Central memory CD8-positive, alpha-beta T cell (primary cell): ENCODE results near the gene CHSY1.
A peak's percentile ranks its signal among the peaks of the same experiment; 100 is the strongest.

Experiments used
- ATAC-seq: fragments of 150-1000 bp; cut with Tn5 transposase; replicated peaks from 2 replicates; pipeline ENCODE4 v1.10.0; 2022; ENCODE audit warnings: mild to moderate bottlenecking, moderate FRiP score, moderate number of reproducible peaks; ENCODE audit not compliant: poor library complexity, severe bottlenecking; ENCODE audit errors: extremely low read depth
- DNase-seq, 2 donors: peaks; one replicate each; pipeline ENCODE4 v3.0.0; 2021; ENCODE audit warnings: low spot score in 2 of 2
- H3K27ac Mint-ChIP-seq: one replicate; pipeline ENCODE4 v1.8.0; 2022; ENCODE audit warnings: low read depth, mild to moderate bottlenecking, moderate library complexity, mixed read lengths
- H3K27me3 Mint-ChIP-seq: one replicate; pipeline ENCODE4 v1.8.0; 2022; ENCODE audit warnings: mixed read lengths
- H3K36me3 Mint-ChIP-seq: one replicate; pipeline ENCODE4 v1.8.0; 2022; ENCODE audit warnings: mild to moderate bottlenecking, moderate library complexity, mixed read lengths; ENCODE audit not compliant: insufficient read depth
- H3K4me1 Mint-ChIP-seq: one replicate; pipeline ENCODE4 v1.8.0; 2022; ENCODE audit warnings: mixed read lengths
- H3K4me3 Mint-ChIP-seq: one replicate; pipeline ENCODE4 v1.8.0; 2022; ENCODE audit warnings: mild to moderate bottlenecking, moderate library complexity, mixed read lengths
- H3K9me3 Mint-ChIP-seq: one replicate; pipeline ENCODE4 v1.8.0; 2022; ENCODE audit warnings: mixed read lengths

CHSY1 gene

DNA sequence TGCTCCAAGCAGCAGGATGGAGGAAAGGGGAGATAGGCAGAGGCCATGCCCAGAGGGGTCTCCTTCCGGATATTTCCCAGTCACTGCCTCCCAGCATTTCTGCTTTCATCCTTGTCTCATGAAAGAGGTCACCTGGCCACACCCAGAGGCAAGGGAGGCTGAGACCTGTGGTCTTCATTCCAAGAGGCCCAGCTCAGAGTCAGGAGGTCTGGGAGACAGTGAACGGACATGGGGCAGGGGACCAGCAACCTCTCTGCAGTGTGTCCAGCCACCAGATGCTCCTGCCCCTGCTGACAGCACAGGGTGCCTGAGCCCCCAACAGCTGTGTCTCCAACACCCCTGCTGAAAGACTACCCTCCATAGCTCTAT is 111.2 kb downstream of the CHSY1 start:
- H3K27ac Mint-ChIP-seq = no peak overlapping the region
- peaks cover 2% of the 10 kb centered on the region for H3K36me3 Mint-ChIP-seq
- DNase-seq (no peak), ATAC-seq (no peak)
- H3K9me3 Mint-ChIP-seq = no peaks in the 10 kb centered on the region
- peaks cover 18% of the 10 kb centered on the region for H3K4me1 Mint-ChIP-seq
- H3K4me3 Mint-ChIP-seq = no peak overlapping the region
- no peaks in the 10 kb centered on the region for H3K27me3 Mint-ChIP-seq

DNA sequence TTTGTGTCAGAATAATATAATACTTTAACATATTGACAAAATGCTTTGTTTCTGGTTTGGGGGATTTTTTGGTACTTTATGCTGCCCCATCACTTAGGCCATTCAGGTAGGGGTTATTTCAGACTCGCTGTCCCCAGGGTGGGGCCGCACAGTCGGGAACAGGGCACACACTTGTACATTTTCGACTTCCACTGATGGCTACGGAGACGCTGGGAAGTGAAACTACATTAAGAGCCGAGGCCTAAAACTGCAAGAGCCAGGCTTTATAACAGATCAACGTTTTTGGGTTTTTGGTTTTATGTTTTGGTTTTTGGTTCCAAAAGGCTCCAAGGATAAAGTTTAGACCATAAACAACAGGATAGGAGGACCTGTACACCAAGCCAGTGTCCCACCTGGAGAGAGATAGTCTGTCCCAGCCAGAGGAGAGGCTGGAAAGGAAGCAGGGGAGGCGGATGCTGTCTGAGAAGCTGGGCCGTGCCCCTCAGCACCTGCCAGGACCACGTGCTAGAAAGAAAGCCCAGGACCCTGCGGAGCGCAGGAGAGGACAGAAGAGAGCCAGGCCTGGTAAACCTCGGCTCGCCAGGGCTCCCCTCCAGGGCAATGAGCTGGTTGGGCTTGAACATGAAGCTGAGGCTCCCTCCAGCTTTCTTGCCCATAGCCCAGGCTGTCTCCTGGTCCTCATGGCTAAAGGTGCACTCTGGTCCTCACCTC is 111.7 kb downstream of the CHSY1 start:
- Mint-ChIP-seq H3K27ac (no peak overlapping the region), H3K4me3 (no peak overlapping the region), H3K27me3 (no peaks in the 10 kb centered on the region), H3K9me3 (no peaks in the 10 kb centered on the region), H3K36me3 (peaks cover 4% of the 10 kb centered on the region), H3K4me1 (peaks cover 23% of the 10 kb centered on the region)
- DNase-seq (no peak), ATAC-seq (no peak)

DNA sequence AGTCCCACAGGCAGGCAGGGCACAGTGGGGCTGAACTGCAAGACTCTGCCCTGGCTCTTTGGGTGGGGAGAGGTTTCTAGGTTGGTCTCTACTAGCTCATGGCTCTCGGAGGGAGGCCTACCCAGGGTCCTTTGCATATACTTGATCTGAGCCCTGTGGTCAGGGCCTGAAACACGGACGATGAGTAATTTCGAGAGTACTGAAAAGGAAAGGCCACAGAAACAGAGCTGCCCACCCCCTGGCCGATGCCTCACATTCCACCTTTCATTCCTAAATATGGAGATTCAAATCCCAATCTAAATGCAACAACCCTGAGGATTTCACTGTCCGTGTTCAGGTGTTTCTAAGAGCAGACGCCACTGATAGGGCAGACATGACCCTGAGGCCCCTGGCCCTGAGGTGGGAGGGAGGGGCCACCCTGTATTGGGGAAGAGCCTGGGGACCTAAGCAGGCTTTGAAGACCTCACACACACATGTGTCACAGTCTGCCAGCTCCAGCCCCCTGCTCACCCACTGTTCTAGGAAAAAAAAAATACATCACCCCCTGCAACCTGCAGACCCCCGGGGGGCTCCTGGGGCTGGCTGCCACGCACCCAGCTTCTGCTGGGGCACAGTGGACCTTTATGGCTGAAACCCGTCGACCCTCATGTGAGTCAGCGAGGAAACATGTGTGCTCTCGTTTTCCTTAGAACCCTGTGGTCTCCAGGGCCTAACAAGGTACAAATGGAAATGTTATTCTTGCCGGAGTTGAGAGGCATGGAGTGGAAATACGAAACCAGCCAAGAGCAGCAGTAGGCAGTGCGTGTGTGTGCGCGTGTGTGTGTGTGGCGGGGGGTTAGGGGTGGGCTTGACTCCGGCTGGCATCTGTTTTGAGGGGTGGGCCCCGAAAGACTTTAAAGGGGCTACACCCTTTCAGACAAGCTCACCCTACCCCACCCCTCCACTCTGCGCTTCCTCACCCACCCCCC is 112.7 kb downstream of the CHSY1 start:
- H3K4me1 Mint-ChIP-seq = peaks cover 23% of the 10 kb centered on the region
- ATAC-seq (no peak), DNase-seq (no peak)
- no peak overlapping the region for H3K4me3 Mint-ChIP-seq
- H3K9me3 Mint-ChIP-seq = no peaks in the 10 kb centered on the region
- H3K36me3 Mint-ChIP-seq = peaks cover 4% of the 10 kb centered on the region
- H3K27me3 Mint-ChIP-seq = no peaks in the 10 kb centered on the region
- H3K27ac Mint-ChIP-seq = no peak overlapping the region

DNA sequence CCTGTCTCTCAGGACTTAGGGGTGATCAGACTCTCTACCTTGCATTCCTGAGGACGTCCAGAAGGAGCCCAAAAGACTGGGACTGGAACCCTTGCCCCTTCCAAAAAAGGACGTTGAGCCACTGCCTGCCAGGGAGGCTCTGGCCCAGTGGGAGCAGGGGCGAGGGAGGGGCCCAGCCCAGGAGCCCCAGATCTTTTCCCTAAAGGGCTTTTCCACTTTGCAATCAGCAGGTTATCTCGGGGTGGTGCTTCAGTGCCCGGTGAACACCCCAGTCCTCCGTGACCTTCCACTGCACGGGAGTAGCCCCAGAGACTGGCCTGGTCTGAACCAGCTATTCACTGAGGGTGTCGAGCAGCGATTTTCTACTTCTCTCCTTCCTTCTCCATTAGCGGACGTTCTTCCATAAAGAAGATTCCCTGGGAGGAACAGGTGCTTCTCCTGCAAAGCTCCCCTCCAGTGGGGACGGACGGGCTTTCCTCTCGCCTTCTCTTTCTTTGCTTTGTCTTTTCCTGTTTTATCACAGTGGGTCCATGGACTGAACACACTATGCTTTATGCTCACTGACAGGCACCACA is 113.7 kb downstream of the CHSY1 start:
- H3K4me1 Mint-ChIP-seq = peaks cover 23% of the 10 kb centered on the region
- H3K9me3 Mint-ChIP-seq = no peaks in the 10 kb centered on the region
- ATAC-seq (no peak), DNase-seq (no peak)
- peaks cover 4% of the 10 kb centered on the region for H3K36me3 Mint-ChIP-seq
- no peak overlapping the region for H3K4me3 Mint-ChIP-seq
- no peaks in the 10 kb centered on the region for H3K27me3 Mint-ChIP-seq
- H3K27ac Mint-ChIP-seq = no peak overlapping the region

DNA sequence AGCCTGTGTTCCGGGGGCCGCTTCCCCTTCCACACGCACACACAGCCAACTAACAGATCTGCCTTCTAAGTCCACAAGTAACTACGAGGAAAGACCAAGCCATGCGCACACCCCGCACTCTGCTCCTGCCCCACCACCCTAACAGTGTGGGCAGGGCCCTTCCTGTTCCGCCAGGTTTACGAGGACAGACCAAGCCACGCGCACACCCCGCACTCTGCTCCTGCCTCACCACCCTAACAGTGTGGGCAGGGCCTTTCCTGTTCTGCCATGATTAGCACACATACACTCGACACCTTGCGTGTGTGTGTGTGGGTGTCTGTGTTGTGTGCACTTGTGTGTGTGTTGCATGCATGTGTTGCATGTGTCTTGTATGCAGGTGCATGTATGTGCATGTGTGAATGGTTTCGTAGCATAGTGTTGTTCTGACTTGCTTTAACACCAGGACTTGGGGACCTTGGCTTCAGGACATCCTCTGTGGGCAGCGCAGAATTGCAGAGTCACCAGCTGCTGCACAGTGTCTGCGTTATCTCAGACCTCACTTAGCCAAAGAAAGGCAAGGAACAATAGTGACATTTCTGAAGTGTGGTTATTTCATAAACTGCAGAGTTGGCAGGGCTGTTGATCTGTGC is 114.4 kb downstream of the CHSY1 start:
- H3K4me3 Mint-ChIP-seq = no peak overlapping the region
- peaks cover 4% of the 10 kb centered on the region for H3K36me3 Mint-ChIP-seq
- ATAC-seq = peak; percentile 46
- no peaks in the 10 kb centered on the region for H3K9me3 Mint-ChIP-seq
- H3K27ac Mint-ChIP-seq = peak overlapping the region; percentile 22
- H3K27me3 Mint-ChIP-seq = no peaks in the 10 kb centered on the region
- DNase-seq = no peak
- peaks cover 23% of the 10 kb centered on the region for H3K4me1 Mint-ChIP-seq

DNA sequence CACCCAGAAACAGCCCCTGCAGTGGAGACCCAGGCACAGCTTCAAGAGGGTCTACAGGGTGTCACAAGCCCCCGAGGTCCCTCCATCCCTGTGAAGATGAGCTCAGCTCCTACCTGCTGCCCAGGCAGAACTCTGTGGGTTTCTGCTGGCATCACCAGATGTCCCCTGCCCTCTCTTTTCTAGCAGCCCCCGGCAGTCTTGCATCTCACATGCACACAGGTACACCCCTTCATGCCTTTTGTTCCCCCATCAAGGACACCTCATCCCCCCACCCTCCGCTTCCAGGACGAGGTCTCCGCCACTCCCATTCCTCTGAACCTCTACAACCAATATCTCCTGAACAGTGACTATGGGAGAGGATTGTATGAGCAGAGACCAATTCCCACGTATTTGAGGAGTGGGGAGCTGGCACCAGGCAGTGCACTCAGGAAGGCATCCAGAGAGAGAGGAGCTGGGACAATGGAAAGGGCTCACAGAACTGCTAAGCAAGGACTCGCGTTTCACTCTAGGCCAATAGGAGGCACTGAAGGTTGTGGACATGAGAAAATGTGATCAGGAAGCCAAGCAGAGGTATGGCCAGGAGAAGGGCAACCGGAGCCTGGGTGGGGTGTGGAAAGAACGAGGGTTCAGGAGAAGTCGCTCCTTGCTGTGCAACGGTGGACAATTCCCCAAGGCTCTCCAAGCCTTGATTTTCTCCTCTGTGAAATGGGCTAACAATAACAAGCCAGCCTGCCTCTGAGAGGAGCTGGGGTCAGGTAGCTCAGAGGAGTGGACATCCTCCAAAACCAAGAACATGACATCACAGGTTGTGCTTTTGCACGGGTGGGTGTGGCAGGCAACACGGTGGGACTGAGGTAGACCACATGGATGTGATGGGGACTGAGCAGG is 115.2 kb downstream of the CHSY1 start:
- ATAC-seq (no peak), DNase-seq (no peak)
- peaks cover 4% of the 10 kb centered on the region for H3K36me3 Mint-ChIP-seq
- peaks cover 25% of the 10 kb centered on the region for H3K4me1 Mint-ChIP-seq
- peak overlapping the region; percentile 22 for H3K27ac Mint-ChIP-seq
- no peaks in the 10 kb centered on the region for H3K9me3 Mint-ChIP-seq
- no peak overlapping the region for H3K4me3 Mint-ChIP-seq
- H3K27me3 Mint-ChIP-seq = no peaks in the 10 kb centered on the region

DNA sequence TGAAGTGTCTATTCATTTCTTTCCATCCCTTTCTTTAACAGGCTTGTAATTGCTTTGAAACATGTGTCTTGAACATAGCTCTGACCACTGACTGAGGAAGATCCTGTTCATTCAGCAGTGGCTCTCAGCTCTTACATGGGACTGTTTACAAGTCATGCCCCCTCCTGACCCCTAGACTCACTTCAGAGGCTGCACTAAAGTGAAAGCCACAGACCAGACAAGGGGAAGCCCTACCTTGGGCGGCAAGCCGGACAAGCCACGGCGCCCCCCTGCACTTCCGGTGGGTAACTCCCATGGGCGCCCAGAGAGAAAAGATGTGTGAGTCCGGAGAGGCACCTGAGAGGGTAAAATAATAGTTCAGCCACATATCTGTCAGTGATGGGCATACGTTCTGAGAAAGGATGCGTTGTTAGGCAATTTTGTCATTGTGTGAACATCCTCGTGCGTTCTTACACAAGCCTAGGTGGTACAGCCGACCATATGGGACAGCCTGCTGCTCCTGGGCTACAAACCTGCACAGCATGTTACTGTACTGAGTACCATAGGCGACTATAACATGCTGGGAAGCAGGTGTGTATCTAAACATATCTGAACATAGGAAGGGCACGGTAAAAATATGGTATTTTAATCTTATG is 116.2 kb downstream of the CHSY1 start:
- no peak for ATAC-seq
- DNase-seq = no peak
- H3K27ac Mint-ChIP-seq = no peak overlapping the region

DNA sequence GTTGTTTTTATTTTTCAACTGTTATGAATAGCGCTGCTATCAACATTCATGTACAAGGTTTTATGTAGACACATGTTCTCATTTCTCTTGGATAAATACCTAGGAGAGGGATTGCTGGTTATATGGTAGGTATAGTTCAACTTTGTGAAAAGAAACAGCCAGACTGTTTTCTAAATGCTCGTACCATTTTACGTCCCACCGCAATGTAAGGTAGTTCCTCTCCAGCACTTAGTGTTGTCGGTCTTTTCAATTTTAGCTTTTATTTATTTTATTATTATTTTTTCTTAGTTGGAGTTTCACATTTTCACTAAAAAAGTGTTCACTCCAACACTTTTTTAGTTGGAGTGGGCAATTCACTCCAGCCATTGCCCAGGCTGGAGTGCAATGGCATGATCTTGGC is 117.1 kb downstream of the CHSY1 start:
- Mint-ChIP-seq H3K4me1 (peaks cover 33% of the 10 kb centered on the region), H3K36me3 (peaks cover 4% of the 10 kb centered on the region), H3K9me3 (no peaks in the 10 kb centered on the region), H3K27ac (no peak overlapping the region), H3K27me3 (no peaks in the 10 kb centered on the region), H3K4me3 (no peak overlapping the region)
- ATAC-seq (no peak), DNase-seq (no peak)

More for the DNA sequence above, 116.2 kb downstream of the CHSY1 start:
- Mint-ChIP-seq H3K4me1 (peaks cover 33% of the 10 kb centered on the region), H3K27me3 (no peaks in the 10 kb centered on the region), H3K9me3 (no peaks in the 10 kb centered on the region), H3K4me3 (peak overlapping the region; percentile 37), H3K36me3 (peaks cover 4% of the 10 kb centered on the region)

DNA sequence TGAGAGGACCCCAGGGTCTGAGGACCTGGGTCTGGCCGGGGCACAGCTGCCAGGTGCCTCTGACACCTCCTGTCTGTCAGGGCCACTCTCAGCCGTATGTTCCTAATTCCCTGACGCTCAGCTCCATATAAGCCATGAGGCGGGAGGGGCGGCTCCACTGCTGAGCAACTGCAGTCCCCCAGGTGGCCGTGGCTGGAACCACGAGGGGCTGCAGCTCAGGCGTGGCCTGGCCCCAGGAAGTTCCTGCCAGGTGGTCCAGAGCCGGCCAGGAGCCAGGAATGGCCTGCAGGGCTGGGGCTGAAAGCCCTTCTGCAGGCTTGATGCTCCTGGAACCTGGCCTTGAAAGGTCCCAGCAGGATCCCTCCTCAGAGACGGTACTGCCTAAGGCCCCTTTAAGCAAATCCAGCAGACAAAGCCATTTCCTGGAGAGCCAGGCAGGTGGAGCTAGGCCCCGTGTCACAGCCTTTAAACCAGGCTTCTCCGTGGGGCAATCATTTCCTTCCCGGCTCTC is 118.0 kb downstream of the CHSY1 start:
- Mint-ChIP-seq H3K27ac (no peak overlapping the region), H3K9me3 (no peaks in the 10 kb centered on the region), H3K4me3 (no peak overlapping the region), H3K4me1 (peaks cover 33% of the 10 kb centered on the region), H3K27me3 (no peaks in the 10 kb centered on the region), H3K36me3 (peaks cover 4% of the 10 kb centered on the region)
- DNase-seq (no peak), ATAC-seq (no peak)

DNA sequence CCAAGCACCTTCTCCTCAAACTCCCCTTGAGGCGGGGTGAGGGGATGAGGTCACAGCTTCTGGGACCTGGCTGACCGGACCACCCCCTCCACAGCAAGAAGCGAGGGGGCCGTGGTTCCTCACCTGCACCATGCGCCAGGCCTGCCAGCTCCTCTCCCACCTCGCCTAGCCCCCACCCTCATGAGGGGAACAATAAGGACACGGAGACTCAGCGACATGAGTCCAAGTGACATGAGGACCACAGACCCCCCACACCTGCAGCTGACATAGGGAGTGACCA is 118.7 kb downstream of the CHSY1 start:
- no peak overlapping the region for H3K4me3 Mint-ChIP-seq
- H3K36me3 Mint-ChIP-seq = peaks cover 4% of the 10 kb centered on the region
- DNase-seq (no peak), ATAC-seq (no peak)
- no peaks in the 10 kb centered on the region for H3K9me3 Mint-ChIP-seq
- H3K27me3 Mint-ChIP-seq = no peaks in the 10 kb centered on the region
- H3K27ac Mint-ChIP-seq = no peak overlapping the region
- peaks cover 39% of the 10 kb centered on the region for H3K4me1 Mint-ChIP-seq

DNA sequence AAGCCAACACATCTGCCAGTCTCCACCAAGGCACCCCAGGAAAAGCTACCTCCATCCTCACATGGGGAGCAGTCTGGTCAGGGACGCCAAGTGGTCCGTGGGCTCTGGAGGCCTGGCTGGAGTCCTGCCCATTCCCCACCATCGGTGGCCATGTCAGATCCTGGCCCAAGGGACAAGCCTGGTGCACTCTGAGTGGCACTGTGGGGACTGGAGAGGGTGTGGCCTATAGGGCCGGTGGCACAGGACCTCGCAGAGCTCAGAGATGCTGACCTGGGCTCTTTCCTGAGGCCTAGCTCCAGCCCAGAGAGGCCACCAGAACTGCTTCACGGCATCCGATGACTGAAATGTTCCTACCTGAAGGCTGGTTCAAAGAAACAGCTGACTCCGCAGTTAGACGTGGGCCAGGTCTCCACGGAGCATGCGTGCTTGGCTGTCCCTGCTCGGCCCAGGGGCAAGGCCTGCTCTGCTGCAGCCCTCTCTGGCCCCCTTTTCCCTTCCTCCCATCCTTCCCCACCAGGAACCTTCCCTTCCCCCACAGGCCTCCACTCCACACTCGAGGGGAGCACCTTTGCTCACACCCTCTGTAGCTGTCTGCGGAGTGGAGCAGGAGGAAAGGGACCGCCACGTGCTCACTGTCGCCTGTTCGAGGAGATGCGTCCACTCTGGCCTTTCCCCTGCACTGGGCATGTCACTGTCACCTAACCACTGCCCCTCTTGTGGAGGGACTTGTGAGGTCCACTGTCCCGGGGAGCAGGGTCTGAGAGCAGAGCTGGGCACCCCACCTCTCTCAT is 119.3 kb downstream of the CHSY1 start:
- no peaks in the 10 kb centered on the region for H3K27me3 Mint-ChIP-seq
- peaks cover 4% of the 10 kb centered on the region for H3K36me3 Mint-ChIP-seq

More for the DNA sequence above, 119.3 kb downstream of the CHSY1 start:
- H3K9me3 Mint-ChIP-seq = no peaks in the 10 kb centered on the region
- H3K4me1 Mint-ChIP-seq = peaks cover 43% of the 10 kb centered on the region
- no peak overlapping the region for H3K4me3 Mint-ChIP-seq
- ATAC-seq (no peak), DNase-seq (no peak)
- no peak overlapping the region for H3K27ac Mint-ChIP-seq
